ENCODE measurements around the gene RNF8.

The RNF8 gene

DNA sequence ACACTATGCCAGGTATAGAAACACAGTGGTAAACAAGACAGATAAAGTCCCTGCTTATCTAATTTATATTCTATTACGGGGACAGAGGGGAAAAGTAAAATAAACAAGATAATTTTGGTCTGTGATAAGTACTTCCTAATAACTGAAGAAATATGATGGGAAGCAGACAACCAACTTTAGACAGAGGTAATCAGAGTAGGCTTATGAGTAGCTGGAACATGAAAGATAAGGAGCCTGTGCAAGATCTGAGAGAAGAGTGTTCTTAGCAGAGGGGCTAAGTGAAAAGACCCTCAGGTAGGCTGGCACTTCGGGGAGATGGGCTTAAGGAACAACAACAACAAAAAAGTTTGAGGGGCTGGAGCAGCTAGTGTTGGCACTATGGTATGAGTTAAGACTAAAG is 4.1 kb downstream of the RNF8 start:
- in situ Hi-C loops (cut with MboI; ENCODE audit: low sequenced_read_pairs) = no loop called here

DNA sequence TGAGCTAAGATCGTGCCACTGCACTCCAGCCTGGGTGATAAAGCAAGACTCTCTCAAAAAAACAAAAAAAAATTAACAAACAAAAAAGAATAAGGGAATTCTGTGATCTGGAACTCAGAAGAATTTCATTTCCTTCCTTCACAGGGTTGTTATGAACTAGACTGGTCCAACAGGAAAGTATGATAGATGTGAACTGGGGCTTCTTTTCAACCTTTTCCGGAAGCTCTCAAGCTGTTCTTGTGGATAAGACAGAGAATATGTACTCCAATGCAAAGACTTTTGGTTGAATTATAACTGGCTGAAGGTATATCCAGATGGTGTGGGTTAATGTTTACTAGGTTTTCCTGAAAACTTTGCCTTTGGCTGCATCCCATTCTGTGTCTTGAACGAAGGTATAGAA is 5.3 kb downstream of the RNF8 start:
- in situ Hi-C loops (cut with MboI; ENCODE audit: low sequenced_read_pairs) = no loop called here

DNA sequence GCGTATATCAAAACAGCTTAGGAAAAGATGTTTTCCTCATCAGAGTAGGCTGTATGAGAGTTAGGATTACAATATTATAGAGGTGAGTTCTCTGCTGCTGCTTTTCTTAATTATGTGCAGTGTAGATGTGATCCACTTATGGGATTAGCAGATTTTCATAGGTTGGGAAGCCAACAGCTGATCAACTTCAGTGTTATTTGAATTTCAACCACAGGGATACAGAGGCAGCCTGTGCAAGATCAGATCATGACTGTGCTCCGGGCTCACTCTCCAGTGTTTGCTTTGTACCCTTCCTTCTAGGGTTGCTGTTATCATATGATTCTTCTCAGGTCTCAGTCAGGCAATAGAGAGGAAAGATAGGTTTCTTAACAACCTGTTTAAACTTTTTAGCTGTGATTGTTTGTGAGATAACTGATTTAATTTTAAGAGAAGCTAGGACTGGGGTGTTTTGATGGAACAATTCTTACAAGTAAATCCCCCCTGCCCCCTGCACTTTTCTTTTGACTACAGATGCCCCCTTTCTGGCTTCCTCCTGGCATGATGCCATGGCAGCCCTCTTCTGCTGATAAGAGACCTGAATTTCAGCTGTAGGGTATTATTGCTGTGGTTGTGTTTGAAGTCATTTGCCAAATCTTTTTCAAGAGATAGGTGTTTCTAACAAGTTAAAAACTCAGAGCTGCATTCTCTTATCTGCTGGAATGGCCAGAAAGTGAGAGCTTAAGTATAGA is 8.5 kb downstream of the RNF8 start:
- in situ Hi-C loops (cut with MboI; ENCODE audit: low sequenced_read_pairs) = no loop called here

DNA sequence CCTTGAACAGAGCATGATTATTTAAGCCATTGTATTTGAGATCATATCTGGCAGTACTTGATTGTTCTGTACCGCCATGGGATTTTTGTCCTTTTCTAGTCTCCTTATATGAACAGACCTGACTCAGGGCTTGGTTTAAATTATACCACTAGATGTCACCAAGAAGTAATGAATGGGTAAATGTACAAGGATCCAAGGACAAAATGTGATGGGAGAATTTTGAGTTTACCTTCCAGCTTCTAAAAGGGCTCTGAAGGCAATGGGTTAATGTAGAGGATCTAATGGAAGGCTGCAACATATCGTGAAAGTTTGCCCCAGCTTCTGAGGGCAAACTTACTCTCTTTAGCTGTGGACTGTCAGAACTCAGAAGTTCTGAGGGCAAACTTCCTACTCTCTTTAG is 12.0 kb downstream of the RNF8 start:
- in situ Hi-C loops (cut with MboI; ENCODE audit: low sequenced_read_pairs) = no loop called here

DNA sequence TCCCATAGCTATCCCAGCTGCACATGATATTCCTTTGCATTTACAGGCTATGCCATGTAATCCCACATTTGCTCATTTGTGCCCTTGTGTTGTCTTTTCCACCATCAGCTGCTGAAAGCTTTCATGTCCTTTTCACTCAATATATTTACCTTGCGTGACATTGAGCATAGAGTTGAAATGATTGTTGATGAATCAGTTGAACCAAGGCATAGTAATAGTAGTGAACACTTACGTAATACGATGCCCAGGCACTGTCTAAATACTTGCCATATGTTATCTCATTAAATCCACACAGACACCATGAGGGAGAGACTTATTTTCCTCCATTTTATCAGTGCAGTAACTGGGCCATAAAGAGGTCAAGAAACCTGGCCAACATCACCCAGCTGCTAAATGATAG is 13.1 kb downstream of the RNF8 start:
- in situ Hi-C loops (cut with MboI; ENCODE audit: low sequenced_read_pairs) = no loop called here

DNA sequence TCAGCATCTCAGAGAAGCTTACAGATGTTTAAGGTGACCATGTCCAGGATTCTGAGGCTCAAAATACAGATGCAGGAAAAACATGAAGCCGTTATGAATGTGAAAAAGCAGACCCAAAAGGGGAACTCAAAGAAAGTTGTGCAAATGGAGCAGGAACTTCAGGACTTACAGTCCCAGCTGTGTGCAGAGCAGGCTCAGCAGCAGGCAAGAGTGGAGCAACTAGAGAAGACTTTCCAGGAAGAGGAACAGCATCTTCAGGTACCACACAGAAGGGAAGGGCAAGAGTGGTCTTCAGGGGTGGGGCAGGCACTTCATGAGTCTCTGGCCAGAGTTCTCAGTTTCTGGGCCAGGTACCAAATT is 15.2 kb downstream of the RNF8 start:
- in situ Hi-C loops (cut with MboI; ENCODE audit: low sequenced_read_pairs) = no loop called here

DNA sequence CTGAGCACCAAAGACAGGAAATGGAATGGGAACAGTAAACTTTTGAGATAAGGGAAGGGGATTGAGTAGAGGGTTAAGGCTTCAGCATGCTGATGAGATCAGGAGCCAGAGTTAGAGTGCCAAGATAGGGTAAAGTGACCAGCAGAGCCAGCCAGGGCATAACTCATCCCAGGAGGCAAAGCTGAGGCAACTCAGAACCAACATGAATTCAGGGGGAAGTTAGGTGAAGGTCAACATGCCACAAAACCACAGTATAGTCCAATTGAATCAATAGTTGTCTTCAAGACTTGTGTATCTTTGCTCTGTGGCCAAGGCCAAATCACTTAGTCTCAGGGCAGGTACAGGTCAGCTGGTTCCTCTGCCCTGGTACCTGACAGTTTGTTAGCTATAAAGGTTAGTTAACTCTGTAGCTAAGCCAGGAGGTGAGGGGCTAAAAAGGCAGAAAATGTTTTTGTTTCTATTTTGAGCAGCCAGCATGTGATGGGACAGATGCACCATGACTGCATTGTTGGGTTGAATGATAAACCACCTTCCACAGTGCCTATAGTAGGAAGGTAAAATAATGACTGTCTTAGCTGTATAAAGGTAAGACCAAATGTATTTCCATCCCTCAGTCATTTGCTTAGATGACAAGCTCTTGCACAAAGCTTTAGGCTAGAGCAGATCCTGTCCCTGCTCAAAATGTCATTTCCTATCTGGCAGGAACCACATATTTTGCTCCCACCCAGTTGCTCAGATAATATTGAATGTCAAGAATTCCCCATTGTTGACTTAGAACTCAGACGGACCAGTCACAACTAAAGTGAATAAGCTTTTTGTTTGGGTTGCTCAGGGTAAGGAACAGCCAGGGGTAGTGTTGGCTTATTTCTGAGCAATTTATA is 15.8 kb downstream of the RNF8 start:
- in situ Hi-C loops (cut with MboI; ENCODE audit: low sequenced_read_pairs) = no loop called here

DNA sequence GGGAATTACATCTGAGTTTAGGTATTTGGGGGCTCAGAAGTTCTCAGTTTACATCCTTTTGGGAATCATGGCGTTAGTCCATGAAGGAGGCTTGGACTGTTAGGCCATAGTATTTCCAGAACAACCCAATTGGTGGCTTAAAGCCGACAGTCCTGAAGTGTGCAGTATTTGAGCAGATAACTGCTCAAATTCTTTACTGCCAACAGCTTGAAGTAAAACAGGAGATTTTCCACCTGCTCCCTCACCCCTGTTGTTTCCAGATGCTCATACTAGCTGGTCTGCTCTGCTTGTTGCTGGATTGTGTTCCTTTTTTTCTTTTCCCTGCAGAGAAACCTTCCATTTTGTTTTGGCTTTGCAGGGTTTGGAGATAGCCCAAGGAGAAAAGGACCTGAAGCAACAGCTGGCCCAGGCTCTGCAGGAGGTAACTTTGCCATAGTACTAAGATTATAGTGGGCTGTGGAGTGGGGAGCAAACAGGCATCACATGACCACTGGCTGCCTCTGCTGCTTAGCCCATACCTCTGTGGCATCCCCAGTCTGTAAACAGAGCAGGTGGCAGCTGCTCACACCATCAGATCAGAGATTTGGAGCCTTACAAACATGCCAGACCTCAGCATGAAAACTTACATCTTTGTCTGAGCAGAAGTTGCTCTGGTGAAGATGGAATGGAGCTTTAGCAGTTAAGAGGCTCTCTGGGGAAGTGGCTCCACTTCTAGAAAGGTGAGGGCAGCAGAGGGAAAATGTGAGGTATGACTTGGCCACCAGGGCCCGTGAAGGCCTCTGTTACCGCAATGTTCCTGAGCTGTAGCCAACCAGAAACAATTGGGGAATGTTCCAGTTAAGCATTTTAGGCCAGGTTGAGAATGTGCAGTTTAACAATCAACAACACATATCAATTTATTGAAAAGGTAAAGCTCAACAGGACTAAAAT is 17.6 kb downstream of the RNF8 start:
- in situ Hi-C loops (cut with MboI; ENCODE audit: low sequenced_read_pairs) = no loop called here

DNA sequence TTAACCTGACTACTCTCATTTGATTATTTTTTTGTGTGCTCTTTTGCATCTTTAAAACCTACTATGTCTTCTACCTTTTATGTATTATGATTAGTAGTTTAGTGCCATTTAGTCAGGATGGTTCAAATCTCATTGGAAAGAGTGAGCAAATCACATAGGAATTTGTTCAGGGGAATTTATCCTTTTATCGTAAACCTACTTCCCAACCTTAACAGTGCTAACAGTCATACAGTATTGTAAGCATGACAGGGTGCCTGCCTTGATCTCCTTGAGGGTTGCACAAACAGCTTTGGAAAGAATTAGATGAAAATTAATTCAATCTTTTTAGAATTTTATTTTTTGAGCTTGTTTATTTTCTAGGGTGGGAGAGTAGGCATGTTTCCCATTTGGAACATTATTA is 18.3 kb downstream of the RNF8 start:
- in situ Hi-C loops (cut with MboI; ENCODE audit: low sequenced_read_pairs) = no loop called here

DNA sequence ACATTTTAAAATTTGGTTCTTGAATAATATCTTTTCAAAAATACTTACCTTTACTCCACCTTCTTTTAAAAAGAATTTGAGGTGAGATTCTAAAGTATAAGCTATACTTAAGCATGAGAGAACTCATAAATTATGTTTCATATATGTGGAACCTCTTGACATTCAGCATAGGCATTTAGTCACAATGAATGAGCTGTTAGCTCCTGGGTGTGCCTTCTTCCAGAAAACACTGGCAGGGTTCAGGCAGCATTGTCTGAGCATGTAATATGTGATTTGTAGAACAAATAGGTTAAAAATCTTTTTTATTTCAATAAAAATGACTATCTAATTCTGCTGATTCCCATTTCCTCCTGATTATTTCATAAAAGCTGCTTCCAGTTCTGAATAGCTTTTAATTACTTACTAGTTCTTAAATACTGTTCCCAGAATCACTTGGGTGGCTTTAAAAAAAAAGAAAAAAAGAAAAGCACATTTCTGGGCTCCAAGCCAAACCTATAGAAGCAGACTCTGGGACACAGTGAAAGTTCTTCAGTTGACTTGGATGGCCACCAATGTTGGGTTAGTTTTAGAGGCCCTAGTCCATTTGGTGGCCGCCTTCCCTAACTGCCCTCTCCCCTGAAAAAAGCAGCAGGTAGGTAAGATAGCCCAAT is 20.2 kb downstream of the RNF8 start:
- in situ Hi-C loops (cut with MboI; ENCODE audit: low sequenced_read_pairs) = no loop called here

DNA sequence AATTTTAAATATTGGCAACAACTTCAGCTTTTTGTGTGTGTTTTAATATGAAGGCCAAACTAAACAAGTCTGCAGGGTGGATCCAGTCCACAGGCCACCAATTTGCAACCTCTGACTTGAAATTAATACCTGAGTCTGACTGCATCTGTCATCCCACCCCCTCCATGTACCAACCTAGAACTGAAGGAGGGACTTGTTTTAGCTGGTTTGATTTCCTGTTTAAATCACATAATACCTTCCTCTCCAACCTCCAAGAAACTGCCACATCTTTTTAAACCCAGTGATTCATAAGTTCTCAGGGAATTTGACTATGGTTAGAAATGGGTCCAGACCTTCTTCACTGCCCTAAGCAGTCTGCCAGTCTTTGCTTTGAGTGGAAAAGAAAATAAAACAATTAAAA is 21.6 kb downstream of the RNF8 start:
- in situ Hi-C loops (cut with MboI; ENCODE audit: low sequenced_read_pairs) = no loop called here

DNA sequence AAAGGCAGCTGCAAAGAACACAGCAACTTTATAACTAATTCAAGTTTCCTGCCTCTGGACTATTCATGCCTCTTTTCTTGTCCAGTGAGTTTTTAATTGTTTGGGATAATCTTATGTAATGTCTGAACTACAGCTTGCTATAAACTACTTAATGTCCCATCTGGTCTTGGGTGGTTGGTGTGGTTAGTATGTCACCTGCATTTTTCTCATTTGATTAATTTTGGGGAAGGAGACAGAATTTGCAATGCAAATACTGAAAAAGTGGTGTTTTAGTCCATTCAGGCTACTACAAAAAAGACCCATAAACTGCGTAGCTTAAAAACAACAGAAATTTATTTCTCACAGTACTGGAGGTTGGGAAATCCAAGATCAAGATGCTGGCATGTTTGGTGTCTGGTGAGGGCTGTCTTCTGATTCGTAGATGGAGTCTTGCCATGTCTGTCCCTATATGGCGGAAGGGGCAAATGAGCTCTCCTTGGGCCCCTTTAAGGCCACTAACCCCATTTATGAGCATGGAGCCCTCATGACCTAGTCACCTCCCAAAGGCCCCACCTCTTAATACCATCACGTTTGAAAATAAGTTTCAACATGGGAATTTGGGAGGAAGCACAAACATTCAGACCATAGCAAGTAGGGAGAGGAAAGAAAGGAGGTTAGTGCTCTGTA is 22.4 kb downstream of the RNF8 start:
- in situ Hi-C loops (cut with MboI; ENCODE audit: low sequenced_read_pairs) = no loop called here

DNA sequence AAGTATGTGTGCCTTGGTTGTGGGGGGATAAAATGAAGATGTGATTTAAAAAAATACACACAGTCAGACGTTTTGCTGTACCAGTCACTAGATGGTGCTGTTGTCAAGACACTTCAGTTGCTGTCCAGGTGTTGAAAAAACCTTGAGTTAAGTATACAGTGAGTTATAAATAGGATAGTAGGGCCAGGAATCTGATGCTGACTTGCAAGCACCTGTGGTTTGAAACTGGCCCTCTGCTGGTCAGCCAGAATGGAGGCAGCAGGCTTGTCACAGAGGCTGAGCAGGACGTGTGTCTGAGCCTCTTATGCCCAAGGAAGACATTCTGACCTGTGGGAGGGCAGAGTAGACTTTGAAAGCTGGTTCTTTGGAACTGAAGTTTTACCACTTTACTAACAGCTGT is 27.8 kb downstream of the RNF8 start:
- in situ Hi-C loops (cut with MboI; ENCODE audit: low sequenced_read_pairs) = no loop called here

DNA sequence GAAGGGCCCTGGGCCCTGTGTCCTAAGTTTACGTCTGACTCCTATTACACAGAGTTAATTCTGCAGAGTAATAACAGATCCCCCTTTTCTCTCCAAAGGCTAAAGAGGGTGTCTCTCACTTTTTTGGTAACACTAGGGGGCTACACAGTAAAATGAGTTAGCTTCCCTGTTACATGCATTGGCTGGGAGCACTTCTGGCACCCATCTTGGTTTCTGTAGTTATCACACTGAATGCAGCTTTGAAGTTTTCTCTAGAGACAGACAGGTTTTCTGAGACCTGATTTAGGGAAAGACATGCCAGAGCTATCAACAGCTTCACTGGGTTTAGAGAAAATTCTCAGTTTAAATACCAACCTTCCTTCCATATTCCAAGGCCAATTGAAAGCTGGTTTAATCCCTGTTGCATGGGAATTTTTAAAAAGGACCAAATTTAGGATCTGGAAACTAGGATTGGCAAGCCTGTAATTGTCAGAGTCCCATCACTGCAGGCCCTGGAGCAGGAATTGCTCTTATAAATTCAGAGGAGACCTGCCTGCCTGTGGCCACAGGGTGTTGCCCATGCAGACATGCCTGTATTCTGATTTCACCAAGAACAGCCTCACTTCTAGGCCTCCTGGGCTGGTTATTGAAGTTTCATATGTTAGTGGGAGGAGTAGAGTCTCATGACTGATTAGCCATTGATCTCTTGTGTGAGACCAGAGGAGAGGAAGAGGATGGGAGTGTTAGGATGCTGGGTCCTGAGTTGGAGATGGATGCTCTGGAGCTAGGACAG is 29.4 kb downstream of the RNF8 start:
- in situ Hi-C loops (cut with MboI; ENCODE audit: low sequenced_read_pairs) = no loop called here

DNA sequence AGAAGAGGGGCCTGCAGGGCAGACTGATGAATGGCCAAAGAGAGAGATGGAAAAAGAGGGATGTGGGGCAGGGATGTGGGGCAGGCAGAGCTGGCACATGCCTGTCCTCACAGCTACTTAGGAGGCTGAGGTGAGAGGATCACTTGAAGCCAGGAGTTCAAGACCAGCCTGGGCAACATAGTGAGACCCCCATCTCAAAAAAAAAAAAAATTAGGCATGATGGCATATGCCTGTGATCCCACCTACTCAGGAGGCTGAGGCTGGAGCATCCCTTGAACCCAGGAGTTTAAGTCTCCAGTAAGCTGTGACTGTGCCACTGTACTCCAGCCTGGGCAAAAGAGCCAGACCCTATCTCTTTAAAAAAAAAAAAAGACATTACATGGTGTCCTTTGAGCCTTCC is 34.8 kb downstream of the RNF8 start:
- in situ Hi-C loops (cut with MboI; ENCODE audit: low sequenced_read_pairs) = no loop called here

DNA sequence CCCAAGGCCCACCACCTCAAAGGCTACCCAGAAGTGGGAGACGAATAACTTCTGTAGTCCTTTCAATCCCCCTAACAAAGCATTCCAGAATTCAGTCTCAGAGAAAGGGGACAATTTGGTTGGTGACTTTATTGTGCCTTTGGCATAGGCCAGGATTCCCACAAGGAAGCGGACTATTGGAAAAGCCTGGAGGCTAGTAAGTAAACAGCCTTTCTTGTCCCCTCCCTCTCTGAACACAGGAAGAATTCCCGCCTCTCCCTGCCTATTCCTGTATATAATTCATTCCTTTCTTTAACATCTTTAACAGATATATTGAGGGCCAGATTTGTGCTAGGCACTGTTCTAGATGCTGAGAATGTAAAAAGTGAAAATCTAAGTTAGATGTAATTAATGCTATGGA is 36.1 kb downstream of the RNF8 start:
- in situ Hi-C loops (cut with MboI; ENCODE audit: low sequenced_read_pairs) = no loop called here

DNA sequence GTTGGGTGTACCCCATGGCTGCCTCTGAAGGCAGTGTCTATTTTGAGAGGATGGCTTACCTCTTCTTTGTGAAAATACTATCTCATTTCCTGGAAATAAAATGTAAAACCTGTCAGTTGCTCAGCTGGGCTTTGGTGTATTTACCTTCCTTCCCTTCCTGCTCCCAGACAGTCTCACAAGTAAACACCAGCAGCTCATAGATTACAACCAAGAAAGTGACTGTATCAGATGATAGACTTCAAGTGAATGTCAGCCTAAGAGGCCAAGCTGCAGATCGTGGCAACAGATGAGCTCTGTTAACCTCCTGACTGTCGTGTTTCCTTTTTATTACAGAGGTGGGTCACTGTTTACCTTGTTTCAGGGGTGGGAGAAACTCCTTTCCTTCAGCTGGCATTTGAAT is 37.3 kb downstream of the RNF8 start:
- in situ Hi-C loops (cut with MboI; ENCODE audit: low sequenced_read_pairs) = no loop called here

DNA sequence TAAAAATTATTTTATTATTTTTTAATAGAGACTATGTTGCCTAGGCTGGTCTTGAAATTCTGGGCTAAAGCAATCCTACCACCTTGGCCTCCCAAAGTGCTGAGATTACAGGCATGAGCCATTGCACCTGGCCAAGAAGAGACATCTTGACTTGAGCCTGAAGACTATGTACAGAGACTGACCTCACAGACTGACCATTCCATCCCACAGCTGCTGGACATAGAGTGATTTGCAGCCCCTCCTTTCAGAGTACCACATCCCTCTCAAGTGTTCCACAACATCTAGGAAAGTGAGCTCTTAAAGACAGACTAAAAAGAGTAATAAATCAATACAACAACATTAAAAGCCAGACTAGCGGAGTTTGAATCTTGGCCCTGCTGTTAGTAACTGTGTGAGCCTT is 39.0 kb downstream of the RNF8 start:
- in situ Hi-C loops (cut with MboI; ENCODE audit: low sequenced_read_pairs) = no loop called here

DNA sequence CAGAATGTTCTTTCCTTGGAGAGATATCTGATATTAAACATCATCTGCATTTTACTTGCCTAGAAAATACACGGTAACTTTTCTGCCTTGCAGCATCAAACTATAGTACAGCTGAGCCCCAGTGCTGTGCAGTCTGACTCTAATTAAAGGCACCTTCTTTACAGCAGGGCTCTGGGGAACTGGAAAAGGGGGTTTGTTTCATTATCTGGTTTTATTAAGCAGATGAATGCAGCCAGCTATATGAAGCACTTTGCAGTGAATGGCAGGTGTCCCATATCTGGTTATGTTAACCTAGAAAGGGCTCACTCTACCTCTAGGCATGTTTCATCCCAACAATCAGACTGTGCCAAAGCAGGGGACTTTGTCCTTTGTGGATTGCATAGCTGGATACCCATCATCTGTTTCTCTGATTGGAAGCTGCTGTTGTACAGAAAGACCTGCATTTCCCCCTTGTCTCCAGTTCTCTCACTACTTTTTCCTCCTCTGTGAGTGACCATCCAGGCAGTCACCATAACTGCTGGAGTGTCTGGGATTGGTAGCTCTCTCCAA is 39.7 kb downstream of the RNF8 start:
- in situ Hi-C loops (cut with MboI; ENCODE audit: low sequenced_read_pairs) = no loop called here
